ENCODE results near the gene IQCH.
"Not testable (repeated sequence)": the region's sequence is repeated elsewhere in the genome, so short reads cannot be mapped to it uniquely, and the experiment has no call there.

The IQCH gene

GRCh38 chr15:67433495-67434099 lies 179.0 kb downstream of the IQCH start:
- DNase-seq (ENCODE audit: low spot score) (peak; percentile 25), FAIRE-seq (peak; percentile 27)

GRCh38 chr15:67436351-67437250 lies 182.0 kb downstream of the IQCH start:
- not testable (repeated sequence) for FAIRE-seq; DNase-seq (ENCODE audit: low spot score)

- FAIRE-seq: no peak
- DNase-seq (ENCODE audit: low spot score): no peak
Measured at GRCh38 chr15:67444100-67444499, 189.5 kb downstream of the IQCH start.

GRCh38 chr15:67446449-67446848 lies 191.9 kb downstream of the IQCH start:
- DNase-seq (ENCODE audit: low spot score) (no peak), FAIRE-seq (no peak)

GRCh38 chr15:67448372-67448771 lies 193.8 kb downstream of the IQCH start:
- FAIRE-seq; DNase-seq (ENCODE audit: low spot score): not testable (repeated sequence)

GRCh38 chr15:67453703-67454102 lies 199.1 kb downstream of the IQCH start:
- not testable (repeated sequence) for FAIRE-seq; DNase-seq (ENCODE audit: low spot score)

- FAIRE-seq (no peak), DNase-seq (ENCODE audit: low spot score) (peak; percentile 30)
Measured at GRCh38 chr15:67456677-67457529, 202.3 kb downstream of the IQCH start.

- DNase-seq (ENCODE audit: low spot score) (no peak), FAIRE-seq (no peak)
Measured at GRCh38 chr15:67458331-67459029, 203.9 kb downstream of the IQCH start.

GRCh38 chr15:67460521-67460920 lies 205.9 kb downstream of the IQCH start:
- FAIRE-seq: no peak
- no peak for DNase-seq (ENCODE audit: low spot score)

- FAIRE-seq (no peak), DNase-seq (ENCODE audit: low spot score) (no peak)
Measured at GRCh38 chr15:67461735-67462134, 207.1 kb downstream of the IQCH start.

GRCh38 chr15:67462875-67463274 lies 208.3 kb downstream of the IQCH start:
- no peak for FAIRE-seq
- no peak for DNase-seq (ENCODE audit: low spot score)

GRCh38 chr15:67463488-67463887 lies 208.9 kb downstream of the IQCH start:
- DNase-seq (ENCODE audit: low spot score): no peak
- FAIRE-seq: no peak

- FAIRE-seq (no peak), DNase-seq (ENCODE audit: low spot score) (no peak)
Measured at GRCh38 chr15:67465196-67465952, 210.8 kb downstream of the IQCH start.

GRCh38 chr15:67468416-67468815 lies 213.8 kb downstream of the IQCH start:
- no peak for DNase-seq (ENCODE audit: low spot score)

GRCh38 chr15:67469680-67470079 lies 215.1 kb downstream of the IQCH start:
- DNase-seq (ENCODE audit: low spot score) (no peak), FAIRE-seq (no peak)

More at GRCh38 chr15:67468416-67468815, 213.8 kb downstream of the IQCH start:
- FAIRE-seq: no peak

- no peak for FAIRE-seq
Measured at GRCh38 chr15:67472957-67473356, 218.4 kb downstream of the IQCH start.

GRCh38 chr15:67474405-67475110 lies 220.0 kb downstream of the IQCH start:
- FAIRE-seq (no peak), DNase-seq (ENCODE audit: low spot score) (no peak)

More at GRCh38 chr15:67472957-67473356, 218.4 kb downstream of the IQCH start:
- DNase-seq (ENCODE audit: low spot score): no peak

GRCh38 chr15:67479781-67480505 lies 225.4 kb downstream of the IQCH start:
- FAIRE-seq: no peak
- no peak for DNase-seq (ENCODE audit: low spot score)

GRCh38 chr15:67480741-67481140 lies 226.2 kb downstream of the IQCH start:
- FAIRE-seq (no peak), DNase-seq (ENCODE audit: low spot score) (no peak)

Data from RCC 7860 (cell line).